HG03045 (cell line): ENCODE results near the gene KRTAP20-2.

Experiments used
- ATAC-seq: cut with Tn5 transposase; IDR thresholded peaks from one replicate; pipeline ENCODE4 v1.9.1; 2021; ENCODE audit warnings: mild to moderate bottlenecking, moderate library complexity; ENCODE audit not compliant: unreplicated experiment

Gene KRTAP20-2

DNA sequence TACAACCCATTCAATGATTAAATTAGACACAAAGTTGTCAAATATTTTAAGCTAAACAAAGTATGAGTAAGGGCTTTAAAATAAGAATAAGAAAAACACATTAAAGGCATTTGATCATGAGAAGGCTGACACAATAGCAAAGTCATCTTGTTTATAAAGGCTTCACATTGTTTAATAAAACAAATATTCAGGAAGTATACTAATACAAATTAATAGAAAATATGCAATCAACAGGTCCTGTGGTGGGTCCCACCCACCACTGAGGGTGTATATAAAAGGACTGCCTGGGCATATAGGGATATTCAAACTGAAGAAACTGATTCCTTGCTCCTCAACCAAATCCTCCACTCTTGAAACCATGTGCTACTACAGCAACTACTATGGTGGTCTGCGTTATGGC lies at the start of gene KRTAP20-2:
KRTAP20-2 (plus strand) TSS at position 301 of the 400 bp plus-strand sequence; CDS start at position 359, 58 bp downstream.
- ATAC-seq, result no peak

DNA sequence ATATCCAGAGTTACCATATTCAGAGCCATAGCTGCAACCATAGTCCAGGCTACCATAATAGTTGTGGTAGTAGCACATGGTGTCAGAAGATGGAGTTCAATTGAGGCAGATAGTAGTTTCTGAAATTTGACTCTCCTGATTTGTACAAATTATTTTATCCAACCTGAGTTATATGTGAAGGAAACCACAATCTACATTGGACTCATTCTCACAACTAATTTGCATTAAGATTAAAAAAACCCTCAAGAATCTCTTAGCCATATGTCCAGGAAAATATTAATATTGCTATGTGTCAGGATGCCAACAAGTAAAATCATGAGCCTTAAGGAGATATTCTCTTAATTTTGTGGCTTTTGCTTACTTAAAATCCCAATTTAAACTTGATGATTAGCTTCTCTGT lies 44.7 kb upstream of the KRTAP20-2 start, which contains the start of gene KRTAP22-2:
KRTAP22-2 (minus strand) TSS at position 101 of the 400 bp plus-strand sequence.
- ATAC-seq, result no peak

DNA sequence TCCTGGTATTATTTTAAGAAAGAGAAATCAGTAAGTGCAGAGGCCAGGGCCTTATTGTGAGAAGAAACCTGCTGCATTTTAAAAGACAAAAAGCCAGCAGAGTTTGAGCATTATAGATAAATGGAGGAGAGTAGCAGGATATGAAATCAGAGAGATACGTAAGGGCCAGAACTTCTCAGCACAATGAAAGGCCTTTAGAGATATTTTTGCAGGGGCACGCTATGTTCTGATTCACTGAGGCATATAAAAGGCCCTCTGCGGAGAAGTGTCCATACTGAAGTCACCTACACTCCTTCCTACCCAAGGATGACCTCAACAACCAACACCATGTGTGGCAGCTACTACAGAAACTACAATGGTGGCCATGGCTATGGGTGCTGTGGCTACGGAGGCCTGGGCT lies 42.9 kb upstream of the KRTAP20-2 start, which contains the start of gene KRTAP6-3:
KRTAP6-3 (plus strand) TSS at position 301 of the 400 bp plus-strand sequence; CDS start at position 307, 6 bp downstream.
- ATAC-seq, result no peak

DNA sequence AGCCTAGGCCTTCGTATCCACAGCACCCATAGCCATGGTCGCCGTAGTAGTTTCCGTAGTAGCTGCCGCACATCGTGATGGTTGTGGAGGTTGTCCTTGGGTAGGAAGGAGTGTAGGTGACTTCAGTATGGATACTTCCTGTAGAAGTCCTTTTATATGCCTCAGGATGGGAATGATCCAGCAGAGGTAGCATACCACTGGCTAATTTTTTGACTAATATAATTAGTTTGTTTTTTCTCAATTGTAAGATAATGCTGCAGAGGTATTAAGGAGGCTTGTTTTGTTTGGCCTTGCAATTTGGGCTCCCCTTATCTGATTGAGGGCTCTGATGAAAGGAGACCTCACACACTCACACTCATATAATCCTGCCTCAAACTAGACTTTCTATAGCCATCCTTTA lies 36.2 kb upstream of the KRTAP20-2 start, which contains the start of gene KRTAP6-2:
KRTAP6-2 (minus strand) TSS at position 101 of the 400 bp plus-strand sequence; CDS start at position 73, 28 bp downstream.
- ATAC-seq, result no peak

DNA sequence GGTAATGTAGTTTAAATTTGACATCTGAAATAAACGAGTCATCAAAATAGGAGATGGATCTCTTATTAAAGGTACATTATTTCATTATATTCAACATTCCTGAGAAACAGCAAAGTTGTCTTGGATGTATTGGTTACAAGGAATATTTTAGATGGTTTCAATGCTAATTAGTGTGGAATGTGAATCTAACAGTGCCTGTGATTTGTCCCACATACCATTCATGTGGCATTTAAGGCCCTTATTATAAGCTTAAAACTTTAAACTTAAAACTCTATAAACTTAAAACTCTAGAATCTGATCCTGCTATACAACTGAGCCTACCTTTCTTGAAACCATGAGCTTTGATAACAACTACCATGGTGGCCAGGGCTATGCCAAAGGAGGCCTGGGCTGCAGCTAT lies 34.2 kb upstream of the KRTAP20-2 start, which contains the start of gene KRTAP22-1:
KRTAP22-1 (plus strand) TSS at position 301 of the 400 bp plus-strand sequence.
- ATAC-seq, result no peak

DNA sequence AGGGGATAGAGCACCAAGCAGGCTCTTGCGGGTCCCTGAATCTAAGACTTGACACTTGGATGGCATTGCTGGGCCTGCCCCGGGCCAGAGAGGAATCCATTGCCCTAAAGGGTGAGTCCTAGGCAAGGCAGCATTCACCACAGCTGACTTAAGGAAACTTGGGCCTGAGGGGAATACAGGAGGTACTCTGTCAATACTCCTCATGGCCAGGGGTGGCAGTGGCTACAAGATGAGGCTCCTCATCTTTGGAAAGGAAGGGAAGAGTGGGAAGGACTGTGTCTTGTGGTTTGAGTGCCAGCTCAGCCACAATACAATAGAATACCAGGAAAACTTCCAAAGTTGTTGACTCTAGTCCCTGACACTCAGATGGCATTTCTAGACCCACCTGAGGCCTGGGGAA lies 29.0 kb upstream of the KRTAP20-2 start:
- ATAC-seq, result no peak

DNA sequence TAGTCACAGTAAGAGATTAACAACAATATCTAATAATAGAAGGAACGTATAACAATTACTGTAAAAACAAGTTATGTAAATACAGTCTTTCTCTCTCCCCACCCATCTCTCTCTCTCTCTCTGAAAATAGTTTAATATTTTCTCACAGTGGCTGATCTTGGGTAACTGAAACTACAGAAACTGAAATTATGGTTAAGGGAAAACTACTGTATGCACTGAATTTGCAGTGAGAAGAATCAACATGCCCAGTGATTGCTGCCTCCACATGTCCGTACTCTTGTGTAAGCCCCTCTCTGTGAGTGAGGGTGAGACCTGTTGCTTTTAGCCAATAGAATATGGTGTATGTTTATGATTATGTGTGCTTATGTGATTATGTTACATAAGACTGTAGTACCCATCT lies 22.9 kb upstream of the KRTAP20-2 start:
- no peak for ATAC-seq

DNA sequence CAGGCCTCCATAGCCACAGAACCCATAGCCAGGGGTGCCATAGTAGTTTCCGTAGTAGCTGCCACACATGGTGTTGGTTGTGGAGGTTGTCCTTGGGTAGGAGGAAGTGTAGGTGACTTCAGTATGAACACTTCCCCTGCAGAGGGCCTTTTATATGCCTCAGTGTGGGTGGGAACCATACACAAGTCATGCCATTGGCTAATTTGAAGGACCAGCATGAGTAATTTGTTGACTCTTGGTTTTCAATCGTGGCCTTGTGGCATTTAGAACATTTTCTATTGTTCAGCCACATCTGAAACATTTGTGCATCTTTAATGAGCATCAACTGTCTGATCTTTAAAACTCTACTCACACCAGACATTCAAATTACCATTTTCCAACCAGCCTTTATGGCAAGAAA lies 21.2 kb upstream of the KRTAP20-2 start, which contains the start of gene KRTAP6-1:
KRTAP6-1 (minus strand) TSS at position 95 of the 400 bp plus-strand sequence; CDS start at position 69, 26 bp downstream.
- no peak for ATAC-seq

DNA sequence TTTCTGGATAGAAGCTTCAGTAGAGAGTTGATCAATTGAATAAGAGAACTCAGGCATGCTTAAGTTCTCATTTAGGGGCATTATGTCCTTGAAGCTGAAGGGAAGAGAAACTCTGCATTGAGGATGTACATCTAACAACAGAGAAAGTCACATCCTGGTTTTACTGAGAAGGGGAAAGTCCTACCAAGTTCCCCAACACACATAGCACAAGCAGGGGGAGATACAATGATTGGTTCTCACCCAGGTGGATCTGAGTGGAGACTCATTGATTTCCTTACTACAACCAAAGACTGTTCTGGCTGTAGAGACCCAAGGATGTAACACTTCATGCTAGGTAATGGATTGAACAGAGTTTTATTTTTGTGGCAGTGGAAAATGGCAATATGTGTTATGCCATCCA lies 19.8 kb upstream of the KRTAP20-2 start:
- no peak for ATAC-seq

DNA sequence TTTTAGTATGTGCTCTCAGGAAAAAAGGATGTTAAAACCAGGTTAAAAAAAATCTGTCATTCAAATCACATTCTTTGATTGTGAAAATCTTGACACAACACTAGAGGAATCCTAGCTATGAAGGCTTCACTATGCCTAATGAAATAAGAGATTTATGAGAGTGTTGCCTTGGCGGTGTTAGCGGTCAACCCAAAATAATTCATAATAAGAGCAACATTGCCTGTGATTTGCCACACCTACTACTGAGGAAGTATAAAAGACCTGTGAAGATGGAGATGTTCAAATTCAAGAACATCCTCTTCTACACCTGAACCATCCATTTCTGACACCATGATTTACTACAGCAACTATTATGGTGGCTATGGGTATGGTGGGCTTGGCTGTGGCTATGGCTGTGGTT lies 18.9 kb upstream of the KRTAP20-2 start, which contains the start of gene KRTAP20-1:
KRTAP20-1 (plus strand) TSS at position 301 of the 400 bp plus-strand sequence; CDS start at position 331, 30 bp downstream.
- ATAC-seq, result no peak

DNA sequence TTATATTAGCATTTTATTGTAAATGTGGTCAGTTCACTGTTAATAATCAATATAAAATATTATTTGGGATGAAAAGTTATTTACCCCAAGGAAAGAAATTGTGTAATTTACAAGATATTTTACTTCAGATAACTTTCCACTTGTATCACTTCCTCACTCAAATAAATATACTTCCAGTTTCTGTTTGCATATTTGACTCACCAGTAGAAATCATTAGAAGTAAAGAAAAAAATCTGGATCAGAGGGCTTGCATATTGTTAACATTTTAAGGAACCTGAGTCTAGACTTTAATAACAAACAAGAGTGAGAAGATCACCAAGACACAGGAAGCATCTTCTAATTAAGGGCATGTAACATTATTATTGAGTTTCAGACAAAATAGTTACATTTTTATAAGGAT lies 14.9 kb upstream of the KRTAP20-2 start:
- ATAC-seq, result no peak

DNA sequence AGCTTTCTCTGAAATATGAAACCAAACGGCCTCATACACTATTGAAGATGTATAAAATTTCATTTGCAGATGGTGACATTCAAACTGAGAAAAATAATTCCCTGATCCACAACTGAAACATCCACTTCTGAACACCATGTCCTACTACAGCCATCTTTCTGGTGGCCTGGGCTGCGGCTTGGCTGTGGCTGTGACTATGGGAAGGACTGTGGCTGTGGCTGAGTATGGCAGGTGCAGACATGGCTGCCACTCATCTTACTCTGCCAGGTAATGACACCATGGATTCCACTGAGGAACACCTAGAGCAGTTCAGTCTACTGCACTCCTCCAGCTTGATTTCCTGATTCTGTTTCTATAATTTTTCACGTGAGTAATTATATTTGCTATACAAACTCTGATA lies 14.5 kb upstream of the KRTAP20-2 start, which contains the start of gene KRTAP20-4:
KRTAP20-4 (plus strand) TSS at position 106 of the 400 bp plus-strand sequence.
- ATAC-seq, result no peak

DNA sequence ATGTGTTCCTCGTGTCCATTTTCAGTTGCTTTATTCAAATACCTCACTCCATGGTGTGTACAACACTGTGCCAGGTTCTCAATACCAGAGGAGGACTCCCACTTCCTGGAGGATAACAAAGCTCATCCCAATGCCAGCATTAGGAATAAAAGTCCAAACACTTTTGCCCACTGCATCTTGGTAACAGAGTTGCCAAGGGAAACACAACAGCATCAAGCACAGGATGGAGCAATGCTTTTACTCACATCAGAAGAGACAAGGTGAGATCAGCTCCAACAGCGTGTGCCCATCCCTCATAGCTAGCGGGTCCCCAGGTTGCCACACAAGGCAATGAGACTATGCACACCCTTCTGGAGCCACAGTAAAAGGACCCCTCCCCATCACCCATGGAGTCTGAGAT lies 11.6 kb upstream of the KRTAP20-2 start:
- no peak for ATAC-seq

DNA sequence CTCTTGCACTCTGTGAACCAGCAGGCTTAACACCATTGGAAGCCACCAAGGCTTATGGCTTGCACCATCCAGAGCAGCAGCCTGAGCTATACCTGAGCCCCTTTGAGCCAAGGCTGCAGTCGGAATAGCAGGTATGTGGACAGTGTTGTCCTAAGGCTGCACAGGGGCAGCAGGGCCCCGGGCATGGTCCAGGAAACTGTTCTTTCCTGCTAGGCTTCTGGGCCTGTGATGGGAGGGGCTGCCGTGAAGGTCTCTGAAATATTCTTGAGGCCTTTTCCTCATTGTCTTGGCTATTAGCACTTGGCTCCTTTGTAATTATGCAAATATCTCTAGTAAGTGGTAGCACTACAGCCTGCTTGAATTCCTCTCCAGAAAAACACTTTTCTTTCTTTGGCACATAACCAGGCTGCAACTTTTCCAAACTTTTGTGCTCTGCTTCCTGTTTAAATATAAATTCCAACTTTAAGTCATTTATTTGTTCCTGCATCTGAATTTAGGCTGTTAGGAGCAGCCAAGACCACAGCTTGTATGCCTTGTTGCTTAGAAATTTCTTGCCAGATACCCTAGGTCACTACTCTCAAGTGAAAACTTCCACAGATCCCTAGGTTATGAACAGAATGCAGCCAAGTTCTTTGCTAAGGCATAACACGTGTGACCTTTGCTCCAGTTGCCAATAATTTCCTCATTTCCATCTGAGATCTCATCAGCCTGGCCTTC lies 9.4 kb upstream of the KRTAP20-2 start:
- no peak for ATAC-seq

DNA sequence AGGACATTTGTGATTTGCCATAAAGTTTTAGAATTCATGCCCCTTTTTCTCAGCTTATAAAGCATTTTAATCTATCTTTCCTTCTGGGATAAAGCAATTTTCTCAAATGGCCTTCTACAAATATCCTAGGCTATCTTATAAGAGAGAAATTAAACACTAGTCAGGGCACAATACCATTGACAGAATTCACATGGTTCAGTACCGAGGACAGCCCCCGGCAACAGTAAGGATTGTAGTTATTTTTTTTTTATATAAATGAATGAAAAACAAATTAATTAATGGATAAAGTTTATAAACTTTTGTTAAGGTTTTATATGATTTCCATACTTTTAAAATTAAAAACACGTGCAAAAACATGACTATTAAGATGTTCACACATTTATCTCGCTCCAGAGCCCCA lies 6.9 kb upstream of the KRTAP20-2 start:
- ATAC-seq, result no peak

DNA sequence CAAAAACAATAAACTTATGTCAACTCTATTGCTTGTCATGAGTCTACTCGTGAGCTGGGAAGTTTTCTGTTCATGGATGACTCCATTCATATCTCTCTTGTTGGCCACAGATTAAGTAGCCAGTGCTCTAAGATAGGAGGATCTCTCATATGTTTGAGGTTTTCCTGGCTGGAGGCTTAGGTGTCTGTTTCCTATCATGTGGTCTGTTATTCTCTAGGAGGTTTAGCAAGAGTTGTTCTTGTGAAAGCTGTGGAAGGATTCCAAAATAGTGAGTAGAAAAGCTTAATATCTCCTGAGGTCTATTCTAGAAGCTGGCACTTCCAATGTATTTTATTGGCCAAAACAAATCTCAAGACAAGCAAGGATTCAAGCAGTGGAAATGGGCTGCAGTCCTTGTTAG lies 5.8 kb upstream of the KRTAP20-2 start:
- ATAC-seq, result no peak

DNA sequence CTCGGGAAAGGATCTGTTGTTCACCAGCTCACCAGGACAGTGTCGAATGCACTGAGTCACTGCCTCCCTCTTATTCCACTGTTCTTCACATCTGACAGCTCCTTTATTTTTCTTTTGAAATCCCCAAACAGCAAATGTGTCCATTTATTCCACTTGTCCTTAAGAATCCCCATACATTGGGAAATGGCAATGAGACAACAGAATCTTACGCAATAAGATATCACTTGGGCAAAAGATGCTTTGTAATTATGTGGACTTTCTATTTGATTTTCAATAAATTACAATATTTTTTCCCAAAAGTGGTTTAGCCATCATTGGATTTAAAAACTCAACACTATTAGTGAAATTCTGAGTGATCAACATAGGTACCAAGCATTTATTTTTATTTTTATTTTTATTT lies 3.7 kb downstream of the KRTAP20-2 start:
- ATAC-seq, result no peak

DNA sequence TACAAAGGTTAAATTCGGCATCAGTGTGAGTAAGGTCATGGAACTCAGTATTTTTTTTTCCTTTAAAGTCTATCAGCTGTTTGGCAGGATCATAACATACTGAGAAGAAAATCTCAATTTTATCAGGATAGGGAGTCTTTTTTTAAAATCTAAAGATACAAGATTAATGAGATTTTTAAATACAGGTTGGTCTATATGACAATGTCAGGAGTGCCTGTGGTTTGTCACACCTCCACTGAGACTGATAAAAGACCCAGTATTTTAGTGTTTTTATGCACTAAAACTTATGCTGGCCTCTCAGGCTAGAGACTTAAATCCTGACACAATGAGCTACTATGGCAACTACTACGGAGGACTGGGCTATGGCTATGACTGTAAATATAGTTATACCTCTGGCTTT lies 7.6 kb downstream of the KRTAP20-2 start, which contains the start of gene KRTAP20-3:
KRTAP20-3 (plus strand) TSS at position 301 of the 400 bp plus-strand sequence.
- no peak for ATAC-seq

DNA sequence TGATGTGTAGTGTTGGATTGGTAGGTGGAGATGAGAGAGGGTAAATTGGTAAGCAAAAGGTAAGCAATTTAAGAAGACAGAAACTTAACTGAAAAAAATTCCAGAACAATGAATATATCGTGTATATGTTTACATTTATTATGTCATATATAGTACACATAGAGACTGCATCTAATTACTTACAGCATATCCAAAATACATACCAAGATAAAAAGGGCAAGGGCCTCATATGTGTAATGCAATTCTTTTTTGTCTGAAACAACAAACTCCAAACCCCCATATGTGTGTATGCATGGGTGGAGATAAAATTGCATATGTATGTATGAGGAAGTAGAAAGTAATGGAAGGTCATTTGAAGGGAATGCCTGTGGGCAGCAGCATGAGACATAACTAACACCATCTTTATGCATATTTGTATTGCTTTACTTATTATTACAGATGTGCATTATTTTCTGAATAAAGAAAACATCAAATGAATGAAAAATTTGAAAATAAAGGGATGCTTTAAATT lies 12.0 kb downstream of the KRTAP20-2 start:
- ATAC-seq, result no peak

DNA sequence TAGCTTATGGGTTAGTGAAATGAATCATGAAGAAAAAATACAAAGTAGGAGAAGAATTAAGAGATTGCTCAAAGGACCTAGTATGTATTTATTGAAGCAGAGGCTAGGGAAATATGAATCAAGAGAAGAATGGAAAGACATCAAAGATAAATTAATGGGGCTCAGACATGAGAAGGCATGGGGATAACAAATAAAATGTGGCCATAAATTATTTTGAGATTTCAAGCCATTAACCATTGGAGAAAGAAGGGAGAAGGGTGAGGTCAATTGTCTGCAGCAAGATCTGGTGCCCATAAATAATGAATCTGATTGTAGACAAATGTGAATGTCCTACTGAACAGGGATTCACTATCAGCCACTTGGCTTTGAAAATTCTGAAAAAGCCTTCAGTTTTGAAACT lies 17.9 kb downstream of the KRTAP20-2 start:
- ATAC-seq, result no peak

DNA sequence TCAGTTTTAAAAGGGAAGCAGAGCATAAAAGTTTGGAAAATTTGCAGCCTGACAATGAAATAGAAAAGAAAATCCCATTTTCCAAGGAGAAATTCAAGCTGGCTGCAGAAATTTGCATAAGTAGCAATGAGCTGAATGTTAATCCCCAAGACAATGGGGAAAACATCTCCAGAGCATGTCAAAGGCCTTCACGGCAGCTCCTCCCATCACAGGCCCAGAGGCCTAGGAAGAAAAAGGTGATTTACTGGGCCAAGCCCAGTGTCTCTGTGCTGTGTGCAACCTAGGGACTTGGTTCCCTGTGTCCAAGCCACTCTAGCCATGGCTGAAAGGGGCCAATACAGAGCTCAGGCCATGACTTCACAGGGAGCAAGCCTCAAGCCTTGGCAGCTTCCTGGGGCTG lies 33.8 kb downstream of the KRTAP20-2 start:
- ATAC-seq, result no peak
